Type B pancreatic cell (in vitro differentiated cells): ENCODE measurements around the gene PDZD4. TPM values are rescaled to one million over a fixed set of nuclear protein-coding genes. Genes with fewer than 3 reads are reported as not detected.
A peak's percentile ranks its signal among the peaks of the same experiment; 100 is the strongest.

Experiments
- DNase-seq: peaks from one replicate; pipeline ENCODE4 v3.0.0; 2021; ENCODE audit warnings: mixed read lengths; ENCODE audit not compliant: unreplicated experiment; ENCODE audit errors: extremely low spot score
- H3K27ac Mint-ChIP-seq: 2 replicates; pipeline ENCODE4 v1.8.0; 2021; ENCODE audit warnings: mild to moderate bottlenecking, mixed read lengths
- H3K27me3 Mint-ChIP-seq: 2 replicates; pipeline ENCODE4 v1.8.0; 2021; ENCODE audit warnings: mixed read lengths
- H3K36me3 Mint-ChIP-seq: 2 replicates; pipeline ENCODE4 v1.8.0; 2021; ENCODE audit warnings: mixed read lengths
- H3K4me1 Mint-ChIP-seq: one replicate; pipeline ENCODE4 v1.8.0; 2021; ENCODE audit warnings: mixed read lengths; ENCODE audit not compliant: unreplicated experiment
- H3K4me3 Mint-ChIP-seq: 2 replicates; pipeline ENCODE4 v1.8.0; 2021; ENCODE audit warnings: mild to moderate bottlenecking, mixed read lengths
- H3K9me3 Mint-ChIP-seq: 2 replicates; pipeline ENCODE4 v1.8.0; 2021; ENCODE audit warnings: mixed read lengths
- total RNA-seq: library from RNA; stranded (reverse); gene quantifications from 2 replicates; pipeline ENCODE4 v1.2.1, GENCODE V29; 2021; ENCODE audit warnings: low replicate concordance
- TF ChIP-seq, protein P1 (sequence below): fragments of 200-600 bp; sonication (generic); conservative IDR thresholded peaks from 2 replicates; pipeline ENCODE4 v1.5.0; 2021; ENCODE audit warnings: antibody characterized with exemption, mild to moderate bottlenecking

PDZD4 gene
- total RNA-seq, 1 donor from 2014 or later: 23.9 TPM

- TF ChIP-seq, protein P1, sequence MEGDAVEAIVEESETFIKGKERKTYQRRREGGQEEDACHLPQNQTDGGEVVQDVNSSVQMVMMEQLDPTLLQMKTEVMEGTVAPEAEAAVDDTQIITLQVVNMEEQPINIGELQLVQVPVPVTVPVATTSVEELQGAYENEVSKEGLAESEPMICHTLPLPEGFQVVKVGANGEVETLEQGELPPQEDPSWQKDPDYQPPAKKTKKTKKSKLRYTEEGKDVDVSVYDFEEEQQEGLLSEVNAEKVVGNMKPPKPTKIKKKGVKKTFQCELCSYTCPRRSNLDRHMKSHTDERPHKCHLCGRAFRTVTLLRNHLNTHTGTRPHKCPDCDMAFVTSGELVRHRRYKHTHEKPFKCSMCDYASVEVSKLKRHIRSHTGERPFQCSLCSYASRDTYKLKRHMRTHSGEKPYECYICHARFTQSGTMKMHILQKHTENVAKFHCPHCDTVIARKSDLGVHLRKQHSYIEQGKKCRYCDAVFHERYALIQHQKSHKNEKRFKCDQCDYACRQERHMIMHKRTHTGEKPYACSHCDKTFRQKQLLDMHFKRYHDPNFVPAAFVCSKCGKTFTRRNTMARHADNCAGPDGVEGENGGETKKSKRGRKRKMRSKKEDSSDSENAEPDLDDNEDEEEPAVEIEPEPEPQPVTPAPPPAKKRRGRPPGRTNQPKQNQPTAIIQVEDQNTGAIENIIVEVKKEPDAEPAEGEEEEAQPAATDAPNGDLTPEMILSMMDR: no peak
- DNase-seq: no peak
- H3K27ac Mint-ChIP-seq: no peak overlapping the region
- H3K9me3 Mint-ChIP-seq: no peaks in the 10 kb centered on the region
- H3K4me1 Mint-ChIP-seq: no peaks in the 10 kb centered on the region
- peaks cover 2% of the 10 kb centered on the region for H3K27me3 Mint-ChIP-seq
- no peaks in the 10 kb centered on the region for H3K36me3 Mint-ChIP-seq
- no peak overlapping the region for H3K4me3 Mint-ChIP-seq
Observed at GRCh38 chrX:153762626-153763173, 67.6 kb downstream of the PDZD4 start.

- TF ChIP-seq, protein P1: no peak
- no peak overlapping the region for H3K4me3 Mint-ChIP-seq
- no peak overlapping the region for H3K27ac Mint-ChIP-seq
- no peaks in the 10 kb centered on the region for H3K9me3 Mint-ChIP-seq
- no peaks in the 10 kb centered on the region for H3K4me1 Mint-ChIP-seq
- DNase-seq: no peak
- no peaks in the 10 kb centered on the region for H3K36me3 Mint-ChIP-seq
- peaks cover 5% of the 10 kb centered on the region for H3K27me3 Mint-ChIP-seq
Observed at GRCh38 chrX:153761863-153762262, 68.5 kb downstream of the PDZD4 start.

GRCh38 chrX:153755136-153755535, 75.2 kb downstream of the PDZD4 start:
- Mint-ChIP-seq H3K27ac (no peak overlapping the region), H3K9me3 (peaks cover 6% of the 10 kb centered on the region), H3K4me1 (no peaks in the 10 kb centered on the region), H3K36me3 (no peaks in the 10 kb centered on the region), H3K4me3 (no peak overlapping the region), H3K27me3 (peaks cover 5% of the 10 kb centered on the region)
- TF ChIP-seq, protein P1: peak; percentile 11
- no peak for DNase-seq

Other genes starting within 250 kb of the PDZD4 start
- gene CCNQ, start 231.4 kb downstream of the PDZD4 start, total RNA-seq: 19.0 and 19.9 TPM in 2 replicates
- 5.8 and 9.5 TPM in 2 replicates for gene DUSP9, start 183.3 kb downstream of the PDZD4 start, total RNA-seq
- gene PNCK, start 156.7 kb downstream of the PDZD4 start, total RNA-seq: 2.2 and 3.7 TPM in 2 replicates
- gene SLC6A8, start 142.6 kb downstream of the PDZD4 start, total RNA-seq: 19.9 and 56.8 TPM in 2 replicates
- gene BCAP31, start 106.2 kb downstream of the PDZD4 start, total RNA-seq: 160 and 223 TPM in 2 replicates
- 6.2 and 8.0 TPM in 2 replicates for gene ABCD1, start 105.7 kb downstream of the PDZD4 start, total RNA-seq
- 1.2 and 1.4 TPM in 2 replicates for gene PLXNB3, start 66.3 kb downstream of the PDZD4 start, total RNA-seq
- not detected in 2 replicates for gene SRPK3, start 49.5 kb downstream of the PDZD4 start, total RNA-seq
- gene IDH3G, start 36.2 kb downstream of the PDZD4 start, total RNA-seq: 42.9 and 50.0 TPM in 2 replicates
- gene SSR4, start 35.9 kb downstream of the PDZD4 start, total RNA-seq: 271 and 390 TPM in 2 replicates
- gene L1CAM, start 55.6 kb upstream of the PDZD4 start, total RNA-seq: 2.9 and 12.6 TPM in 2 replicates
- not detected in 2 replicates for gene AVPR2, start 74.1 kb upstream of the PDZD4 start, total RNA-seq
- 7.7 and 8.8 TPM in 2 replicates for gene ARHGAP4, start 95.7 kb upstream of the PDZD4 start, total RNA-seq
- 73.8 and 82.7 TPM in 2 replicates for gene NAA10, start 104.5 kb upstream of the PDZD4 start, total RNA-seq
- 4.9 and 6.7 TPM in 2 replicates for gene RENBP, start 114.1 kb upstream of the PDZD4 start, total RNA-seq
- 81.2 and 98.0 TPM in 2 replicates for gene HCFC1, start 141.3 kb upstream of the PDZD4 start, total RNA-seq
- 14.4 and 15.2 TPM in 2 replicates for gene TMEM187, start 142.2 kb upstream of the PDZD4 start, total RNA-seq
- 83.8 and 86.1 TPM in 2 replicates for gene IRAK1, start 189.4 kb upstream of the PDZD4 start, total RNA-seq